Measurements from ENCODE around the gene ZNF827. TPM values are rescaled to one million over a fixed set of nuclear protein-coding genes. Genes with fewer than 3 reads are reported as not detected.

Gene ZNF827
- total and polyA plus RNA-seq, 9 of the 15 experiments (the other 6 are each of a cell fraction or from before 2014, with no cell fraction given), result 0.07 to 0.40 TPM; not detected in 7

DNA sequence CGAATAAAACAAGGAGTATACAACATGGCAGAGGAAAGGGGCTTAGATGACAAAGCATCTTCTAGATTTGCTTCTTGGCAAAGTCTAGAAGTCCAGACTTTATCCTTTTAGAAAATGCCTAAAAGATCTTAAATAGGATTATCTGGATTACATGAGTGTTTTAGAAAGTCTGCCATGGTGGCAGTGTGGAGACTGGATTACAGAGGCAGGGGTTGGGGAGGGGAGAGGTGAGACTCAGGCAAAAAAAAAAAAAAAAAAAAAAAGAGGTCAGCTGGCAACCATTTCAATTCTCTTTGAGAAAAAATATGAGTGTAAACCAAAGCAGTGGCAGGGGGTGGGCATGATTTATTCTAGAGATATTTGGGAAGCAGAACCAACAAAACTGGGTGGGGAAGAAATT, 17.4 kb downstream of the ZNF827 start:
- Histone ChIP-seq H3K4me2 (ENCODE audit: insufficient read depth, low read length) (no peak overlapping the region), H4K20me1 (replicated peaks; ENCODE audit: control insufficient read depth, insufficient read depth, low read length) (no peaks in the 10 kb centered on the region), H3K9ac (ENCODE audit: insufficient read depth in 1 of 2, low read depth in 2 of 2, low read length in 2 of 2) (no peak overlapping the region), H3K4me1 (replicated peaks in 1 of 2; ENCODE audit: control insufficient read depth in 2 of 2, insufficient read depth in 2 of 2, low read length in 2 of 2) (no peaks in the 10 kb centered on the region), H3K27ac (ENCODE audit: extremely low read depth, low read depth, low read length) (no peak overlapping the region), H3K27me3 (ENCODE audit: control insufficient read depth in 2 of 2, insufficient read depth in 2 of 2, low read length in 2 of 2) (no peaks in the 10 kb centered on the region), H3K79me2 (ENCODE audit: control insufficient read depth, insufficient read depth, low read length) (no peaks in the 10 kb centered on the region), H2AFZ (ENCODE audit: low read depth, low read length) (no peak overlapping the region), H3K9me1 (ENCODE audit: control insufficient read depth, insufficient read depth, low read length) (no peaks in the 10 kb centered on the region), H3K4me3 (no peak overlapping the region), H3K9me3 (replicated peaks; ENCODE audit: control insufficient read depth, insufficient read depth, low read depth, low read length) (no peaks in the 10 kb centered on the region), H3K36me3 (ENCODE audit: control insufficient read depth, insufficient read depth, low read length) (no peaks in the 10 kb centered on the region)
- WGBS (ENCODE audit: insufficient coverage, low coverage, missing lambda C conversion rate), result 0% methylated on average over 1 of the region's 1 CpG
- in situ Hi-C loops (cut with MboI), result no loop called here
- no TSS peak for BruUV-seq (replicated peaks)
- intact Hi-C loops (cut with micrococcal nuclease), result no loop called here
- DNase-seq (ENCODE audit: extremely low read depth in 1 of 4, low spot score in 3 of 4) (no peak), FAIRE-seq (no peak), ATAC-seq (no peak)
- ChIA-PET POLR2A (interaction anchor here (0.6 kb wide), 1 partner anchor 9 kb away, joined by 3 read pairs; no protein-coding TSS in a partner anchor), CTCF (ENCODE audit: low intra/inter-chr PET ratio) (no interaction called here)
- TF ChIP-seq RAD21 (CRISPR knock-in tag; conservative IDR thresholded peaks at IDR 0.05 in 1 of 2, IDR thresholded peaks at IDR 0.05 in 1 of 2), result no peak
- TF ChIP-seq, protein P1, sequence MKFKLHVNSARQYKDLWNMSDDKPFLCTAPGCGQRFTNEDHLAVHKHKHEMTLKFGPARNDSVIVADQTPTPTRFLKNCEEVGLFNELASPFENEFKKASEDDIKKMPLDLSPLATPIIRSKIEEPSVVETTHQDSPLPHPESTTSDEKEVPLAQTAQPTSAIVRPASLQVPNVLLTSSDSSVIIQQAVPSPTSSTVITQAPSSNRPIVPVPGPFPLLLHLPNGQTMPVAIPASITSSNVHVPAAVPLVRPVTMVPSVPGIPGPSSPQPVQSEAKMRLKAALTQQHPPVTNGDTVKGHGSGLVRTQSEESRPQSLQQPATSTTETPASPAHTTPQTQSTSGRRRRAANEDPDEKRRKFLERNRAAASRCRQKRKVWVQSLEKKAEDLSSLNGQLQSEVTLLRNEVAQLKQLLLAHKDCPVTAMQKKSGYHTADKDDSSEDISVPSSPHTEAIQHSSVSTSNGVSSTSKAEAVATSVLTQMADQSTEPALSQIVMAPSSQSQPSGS (CRISPR knock-in tag; IDR thresholded peaks at IDR 0.05), result no peak
- TF ChIP-seq, protein P2, sequence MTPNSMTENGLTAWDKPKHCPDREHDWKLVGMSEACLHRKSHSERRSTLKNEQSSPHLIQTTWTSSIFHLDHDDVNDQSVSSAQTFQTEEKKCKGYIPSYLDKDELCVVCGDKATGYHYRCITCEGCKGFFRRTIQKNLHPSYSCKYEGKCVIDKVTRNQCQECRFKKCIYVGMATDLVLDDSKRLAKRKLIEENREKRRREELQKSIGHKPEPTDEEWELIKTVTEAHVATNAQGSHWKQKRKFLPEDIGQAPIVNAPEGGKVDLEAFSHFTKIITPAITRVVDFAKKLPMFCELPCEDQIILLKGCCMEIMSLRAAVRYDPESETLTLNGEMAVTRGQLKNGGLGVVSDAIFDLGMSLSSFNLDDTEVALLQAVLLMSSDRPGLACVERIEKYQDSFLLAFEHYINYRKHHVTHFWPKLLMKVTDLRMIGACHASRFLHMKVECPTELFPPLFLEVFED (CRISPR knock-in tag; conservative IDR thresholded peaks at IDR 0.05), result no peak
- no peak for TF ChIP-seq SAP30 (IDR thresholded peaks at IDR 0.05; ENCODE audit: borderline replicate concordance, insufficient read depth, low read depth, low read length, poor library complexity, severe bottlenecking)
- TF ChIP-seq, protein P3, sequence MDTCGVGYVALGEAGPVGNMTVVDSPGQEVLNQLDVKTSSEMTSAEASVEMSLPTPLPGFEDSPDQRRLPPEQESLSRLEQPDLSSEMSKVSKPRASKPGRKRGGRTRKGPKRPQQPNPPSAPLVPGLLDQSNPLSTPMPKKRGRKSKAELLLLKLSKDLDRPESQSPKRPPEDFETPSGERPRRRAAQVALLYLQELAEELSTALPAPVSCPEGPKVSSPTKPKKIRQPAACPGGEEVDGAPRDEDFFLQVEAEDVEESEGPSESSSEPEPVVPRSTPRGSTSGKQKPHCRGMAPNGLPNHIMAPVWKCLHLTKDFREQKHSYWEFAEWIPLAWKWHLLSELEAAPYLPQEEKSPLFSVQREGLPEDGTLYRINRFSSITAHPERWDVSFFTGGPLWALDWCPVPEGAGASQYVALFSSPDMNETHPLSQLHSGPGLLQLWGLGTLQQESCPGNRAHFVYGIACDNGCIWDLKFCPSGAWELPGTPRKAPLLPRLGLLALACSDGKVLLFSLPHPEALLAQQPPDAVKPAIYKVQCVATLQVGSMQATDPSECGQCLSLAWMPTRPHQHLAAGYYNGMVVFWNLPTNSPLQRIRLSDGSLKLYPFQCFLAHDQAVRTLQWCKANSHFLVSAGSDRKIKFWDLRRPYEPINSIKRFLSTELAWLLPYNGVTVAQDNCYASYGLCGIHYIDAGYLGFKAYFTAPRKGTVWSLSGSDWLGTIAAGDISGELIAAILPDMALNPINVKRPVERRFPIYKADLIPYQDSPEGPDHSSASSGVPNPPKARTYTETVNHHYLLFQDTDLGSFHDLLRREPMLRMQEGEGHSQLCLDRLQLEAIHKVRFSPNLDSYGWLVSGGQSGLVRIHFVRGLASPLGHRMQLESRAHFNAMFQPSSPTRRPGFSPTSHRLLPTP (IDR thresholded peaks at IDR 0.05; ENCODE audit: borderline replicate concordance, extremely low read depth, insufficient read length), result no peak
- TF ChIP-seq ZFP30 (CRISPR knock-in tag; IDR thresholded peaks at IDR 0.05; ENCODE audit: borderline replicate concordance), result no peak
- no peak for TF ChIP-seq NFXL1 (CRISPR knock-in tag; IDR thresholded peaks at IDR 0.05)

All from K562 (cell line).